Nephron progenitor cell (in vitro differentiated cells): ENCODE results near the gene PRPF6.

ENCODE experiments used
- DNase-seq: peaks from one replicate; pipeline ENCODE4 v3.0.0; 2021
- H3K27ac Mint-ChIP-seq: 2 replicates; pipeline ENCODE4 v1.8.0; 2021; ENCODE audit warnings: mild to moderate bottlenecking, moderate library complexity, mixed read lengths
- H3K27me3 Mint-ChIP-seq: 2 replicates; pipeline ENCODE4 v1.8.0; 2021; ENCODE audit warnings: mild to moderate bottlenecking, low read depth, mixed read lengths; ENCODE audit not compliant: poor library complexity
- H3K36me3 Mint-ChIP-seq: 2 replicates; pipeline ENCODE4 v1.8.0; 2021; ENCODE audit warnings: low read depth, mixed read lengths
- H3K4me1 Mint-ChIP-seq: 2 replicates; pipeline ENCODE4 v1.8.0; 2021; ENCODE audit warnings: mixed read lengths
- H3K4me3 Mint-ChIP-seq: 2 replicates; pipeline ENCODE4 v1.8.0; 2021; ENCODE audit warnings: mild to moderate bottlenecking, moderate library complexity, mixed read lengths
- H3K9me3 Mint-ChIP-seq: 2 replicates; pipeline ENCODE4 v1.8.0; 2021; ENCODE audit warnings: mild to moderate bottlenecking, moderate library complexity, mixed read lengths
- CTCF ChIP-seq: fragments of 200-600 bp; sonication (generic); IDR thresholded peaks from 2 replicates; pipeline ENCODE4 v1.5.0; 2021; ENCODE audit warnings: antibody characterized with exemption

The PRPF6 gene

GRCh38 chr20:64035066-64035932 lies 54.4 kb downstream of the PRPF6 start:
- no peak overlapping the region for H3K4me3 Mint-ChIP-seq
- H3K9me3 Mint-ChIP-seq, result no peaks in the 10 kb centered on the region
- no peak for DNase-seq
- H3K27me3 Mint-ChIP-seq, result peaks cover 40% of the 10 kb centered on the region
- peaks cover 28% of the 10 kb centered on the region for H3K36me3 Mint-ChIP-seq
- no peak overlapping the region for H3K27ac Mint-ChIP-seq
- peaks cover 45% of the 10 kb centered on the region for H3K4me1 Mint-ChIP-seq
- no peak for TF ChIP-seq CTCF

- H3K36me3 Mint-ChIP-seq, result peaks cover 22% of the 10 kb centered on the region
- no peak for DNase-seq
These were observed 55.0 kb downstream of the PRPF6 start, which contains the start of gene C20orf204 for GRCh38 chr20:64035933-64036345. TSS of gene C20orf204 (plus strand) at chr20:64036182. CDS start at chr20:64036324, 142 bp downstream.

GRCh38 chr20:64036346-64037198 lies 55.6 kb downstream of the PRPF6 start:
- Mint-ChIP-seq H3K27ac (no peak overlapping the region), H3K27me3 (peaks cover 53% of the 10 kb centered on the region), H3K36me3 (peaks cover 15% of the 10 kb centered on the region), H3K4me3 (no peak overlapping the region), H3K9me3 (no peaks in the 10 kb centered on the region), H3K4me1 (peaks cover 45% of the 10 kb centered on the region)
- DNase-seq, result no peak
- TF ChIP-seq CTCF, result no peak

More at GRCh38 chr20:64035933-64036345, 55.0 kb downstream of the PRPF6 start, which contains the start of gene C20orf204:
- H3K27me3 Mint-ChIP-seq, result peaks cover 46% of the 10 kb centered on the region
- H3K4me3 Mint-ChIP-seq, result peak within 1 kb of the TSS; percentile 40
- TF ChIP-seq CTCF, result no peak
- no peak within 1 kb of the TSS for H3K27ac Mint-ChIP-seq
- no peaks in the 10 kb centered on the region for H3K9me3 Mint-ChIP-seq
- H3K4me1 Mint-ChIP-seq, result peaks cover 45% of the 10 kb centered on the region

- Mint-ChIP-seq H3K36me3 (peaks cover 13% of the 10 kb centered on the region), H3K27ac (no peak overlapping the region)
These were observed 56.2 kb downstream of the PRPF6 start for GRCh38 chr20:64037199-64037497.

GRCh38 chr20:64037498-64038213 lies 56.7 kb downstream of the PRPF6 start:
- H3K9me3 Mint-ChIP-seq, result no peaks in the 10 kb centered on the region
- peak overlapping the region; percentile 53 for H3K4me3 Mint-ChIP-seq
- TF ChIP-seq CTCF, result no peak
- DNase-seq, result no peak
- H3K36me3 Mint-ChIP-seq, result peaks cover 13% of the 10 kb centered on the region
- no peak overlapping the region for H3K27ac Mint-ChIP-seq
- peaks cover 45% of the 10 kb centered on the region for H3K4me1 Mint-ChIP-seq
- peaks cover 61% of the 10 kb centered on the region for H3K27me3 Mint-ChIP-seq

More at GRCh38 chr20:64037199-64037497, 56.2 kb downstream of the PRPF6 start:
- H3K4me3 Mint-ChIP-seq, result no peak overlapping the region
- no peak for TF ChIP-seq CTCF
- no peaks in the 10 kb centered on the region for H3K9me3 Mint-ChIP-seq
- H3K4me1 Mint-ChIP-seq, result peaks cover 45% of the 10 kb centered on the region
- H3K27me3 Mint-ChIP-seq, result peaks cover 59% of the 10 kb centered on the region
- no peak for DNase-seq
